Activated CD4-positive, alpha-beta T cell treated with anti-CD3 and anti-CD28 coated beads, Interleukin-2, amount 50 U/mL, for 24 hours (primary cell): ENCODE measurements around the gene OGG1.
"Not testable (repeated sequence)": the region's sequence is repeated elsewhere in the genome, so short reads cannot be mapped to it uniquely, and the experiment has no call there.

ENCODE experiments used
- DNase-seq, 2 donors: peaks; one replicate each; pipeline ENCODE4 v3.0.0-alpha.2; 2020; ENCODE audit warnings: low read depth in 1 of 2, low spot score in 1 of 2

Gene OGG1

GRCh38 chr3:9760779-9761505 lies 11.2 kb downstream of the OGG1 start:
- no peak for DNase-seq

DNA sequence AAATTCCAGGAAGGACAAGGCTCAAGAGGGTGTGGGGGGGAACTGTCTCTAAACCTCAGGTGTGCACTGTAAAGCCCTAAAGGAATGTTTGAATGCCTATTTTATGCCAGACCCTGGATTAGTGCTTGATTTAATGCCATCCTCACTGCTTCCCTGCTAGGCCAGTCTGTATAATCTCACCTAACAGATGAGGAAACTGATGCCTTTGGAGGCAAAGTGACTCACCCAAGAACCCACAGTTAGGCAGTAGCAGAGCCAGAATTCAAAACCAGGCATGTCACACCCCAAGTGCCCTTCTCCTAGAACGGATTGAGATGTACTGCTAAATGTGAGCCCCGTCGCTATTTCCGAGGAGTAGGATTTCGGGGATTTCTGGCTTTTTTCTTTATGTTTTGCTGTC lies 12.2 kb downstream of the OGG1 start:
- DNase-seq = no peak

- DNase-seq = no peak
Observed at GRCh38 chr3:9762871-9763270, 13.1 kb downstream of the OGG1 start.

DNA sequence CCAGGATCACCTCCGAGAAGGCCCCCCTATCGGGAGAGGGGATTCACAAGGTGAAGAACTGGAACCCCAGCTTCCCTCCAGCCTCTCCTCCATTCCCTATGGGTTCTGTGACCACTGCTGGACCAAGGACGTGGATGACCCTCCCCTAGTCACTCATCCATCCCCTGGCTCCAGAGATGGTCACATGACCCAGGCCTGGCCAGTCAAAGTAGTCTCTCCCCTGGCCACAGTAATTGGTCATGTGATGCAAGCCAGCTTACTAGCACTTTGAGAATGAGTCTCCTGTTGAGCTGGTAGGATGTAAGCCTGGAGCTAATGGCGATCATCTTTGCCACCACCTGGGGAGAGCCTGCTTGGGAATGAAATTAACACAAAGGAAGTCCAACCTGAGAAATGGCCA lies 16.1 kb downstream of the OGG1 start:
- DNase-seq = no peak

- DNase-seq = no peak
Observed at GRCh38 chr3:9767418-9767817, 17.7 kb downstream of the OGG1 start.

DNA sequence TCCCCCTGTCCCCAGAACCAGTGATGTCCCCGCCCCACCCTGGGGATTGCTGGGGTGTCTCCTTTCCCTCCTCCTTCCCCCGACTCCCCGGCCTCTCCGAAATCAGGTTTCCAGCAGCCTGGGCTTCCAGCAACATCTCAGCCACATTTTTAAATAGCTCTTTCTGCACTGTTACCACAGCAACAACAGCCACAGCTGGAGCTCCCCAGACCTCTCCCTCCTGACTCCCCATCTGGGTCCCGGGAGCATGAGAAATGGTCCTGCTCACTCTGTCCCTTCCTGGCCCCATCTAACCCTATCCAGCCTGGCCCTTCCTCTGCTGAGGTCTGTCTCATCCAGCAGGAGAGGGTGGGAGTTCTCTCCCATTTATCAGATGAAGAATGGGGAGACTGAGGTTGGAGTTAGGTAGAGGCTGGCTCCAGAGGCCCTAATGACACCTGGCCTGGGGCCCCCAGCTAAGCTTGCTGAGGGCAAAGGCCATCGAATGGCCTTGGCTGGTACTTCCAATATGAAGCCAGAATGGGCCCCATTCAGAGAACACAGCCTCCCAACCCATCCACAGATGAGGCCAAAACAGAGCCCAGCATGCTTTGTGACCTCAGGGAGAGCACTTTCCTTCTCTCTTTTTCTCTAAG lies 18.5 kb downstream of the OGG1 start:
- DNase-seq = no peak

DNA sequence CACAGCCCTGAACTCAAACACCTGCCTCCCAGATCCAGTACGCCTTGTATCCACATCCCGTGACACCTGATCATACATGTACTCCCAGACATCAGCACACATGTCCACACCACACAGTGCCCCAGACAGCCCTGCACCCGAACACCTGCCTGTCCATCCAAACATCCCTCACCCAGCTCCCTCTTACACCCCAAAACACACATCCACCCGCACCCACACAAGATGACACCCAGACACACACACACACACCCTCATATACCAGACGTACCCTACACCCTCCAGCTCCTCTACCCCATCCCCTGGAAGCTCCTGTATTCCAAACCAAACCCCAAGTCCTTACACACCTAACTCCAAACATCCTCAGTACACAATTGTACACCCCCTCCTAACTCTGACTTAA lies 19.3 kb downstream of the OGG1 start:
- no peak for DNase-seq

DNA sequence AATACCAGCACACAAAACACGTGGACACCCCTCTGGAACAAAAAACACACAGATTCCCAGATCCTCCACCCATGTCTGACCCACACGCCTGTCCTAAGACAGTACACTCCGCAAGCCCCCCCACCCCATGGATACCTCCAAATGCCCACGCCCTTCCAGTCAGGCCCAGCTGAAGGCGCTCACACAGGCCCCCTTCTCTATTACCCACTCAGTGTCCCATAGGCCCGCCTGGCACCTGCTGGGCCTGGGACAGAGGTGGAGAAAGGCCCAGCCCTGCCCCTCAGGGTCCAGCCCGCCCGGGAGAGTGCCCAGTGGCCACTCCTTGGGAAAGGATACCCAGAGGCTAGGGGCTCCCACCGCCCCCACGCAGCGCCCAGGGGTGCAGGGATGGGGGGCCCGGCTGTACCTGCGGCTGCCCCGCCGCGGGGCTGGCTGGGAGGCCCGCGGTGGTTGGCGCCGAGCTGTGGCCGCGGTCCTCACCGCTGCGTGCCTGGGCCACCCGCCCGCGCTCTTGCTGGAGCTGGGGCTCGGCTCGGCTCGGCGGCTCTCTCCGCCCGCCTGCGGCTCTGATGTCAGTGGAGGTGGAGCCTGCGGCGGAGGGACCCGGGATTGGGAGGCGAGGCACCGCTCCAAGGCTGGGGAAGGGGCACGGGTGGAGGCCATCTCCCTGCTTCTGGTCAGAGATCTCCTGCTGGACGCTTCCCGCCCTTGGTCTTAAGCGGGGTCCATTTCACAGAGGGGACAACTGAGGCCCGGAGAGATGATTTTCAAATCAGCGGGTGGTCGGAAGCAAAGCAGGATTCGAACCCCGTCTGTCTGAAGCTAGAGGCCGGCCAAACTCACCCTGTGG lies 19.9 kb downstream of the OGG1 start, which contains the start of gene CAMK1:
Gene CAMK1, minus strand, starts transcription at position 522 of the 850 bp plus-strand sequence. CDS start 2,198 bp downstream, outside the sequence.
- DNase-seq = no peak

GRCh38 chr3:9770276-9770812 lies 20.6 kb downstream of the OGG1 start:
- no peak for DNase-seq

DNA sequence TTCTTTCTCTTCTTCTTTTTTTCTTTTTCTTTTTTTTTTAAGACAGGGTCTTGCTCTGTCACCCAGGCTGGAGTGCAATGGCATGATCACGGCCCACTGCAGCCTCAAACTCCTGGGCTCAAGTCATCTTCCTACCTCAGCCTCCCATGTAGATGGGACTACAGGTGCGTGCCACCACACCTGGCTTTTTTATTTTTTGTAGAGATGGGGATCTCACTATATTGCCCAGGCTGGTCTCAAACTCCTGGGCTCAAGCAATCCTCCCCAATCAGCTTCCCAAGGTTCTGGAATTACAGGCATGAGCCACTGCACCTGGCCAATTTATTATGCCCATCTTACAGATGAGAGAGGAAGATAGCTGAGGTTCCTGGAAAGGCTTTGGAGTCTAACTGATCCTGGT lies 21.3 kb downstream of the OGG1 start:
- DNase-seq = not testable (repeated sequence)

DNA sequence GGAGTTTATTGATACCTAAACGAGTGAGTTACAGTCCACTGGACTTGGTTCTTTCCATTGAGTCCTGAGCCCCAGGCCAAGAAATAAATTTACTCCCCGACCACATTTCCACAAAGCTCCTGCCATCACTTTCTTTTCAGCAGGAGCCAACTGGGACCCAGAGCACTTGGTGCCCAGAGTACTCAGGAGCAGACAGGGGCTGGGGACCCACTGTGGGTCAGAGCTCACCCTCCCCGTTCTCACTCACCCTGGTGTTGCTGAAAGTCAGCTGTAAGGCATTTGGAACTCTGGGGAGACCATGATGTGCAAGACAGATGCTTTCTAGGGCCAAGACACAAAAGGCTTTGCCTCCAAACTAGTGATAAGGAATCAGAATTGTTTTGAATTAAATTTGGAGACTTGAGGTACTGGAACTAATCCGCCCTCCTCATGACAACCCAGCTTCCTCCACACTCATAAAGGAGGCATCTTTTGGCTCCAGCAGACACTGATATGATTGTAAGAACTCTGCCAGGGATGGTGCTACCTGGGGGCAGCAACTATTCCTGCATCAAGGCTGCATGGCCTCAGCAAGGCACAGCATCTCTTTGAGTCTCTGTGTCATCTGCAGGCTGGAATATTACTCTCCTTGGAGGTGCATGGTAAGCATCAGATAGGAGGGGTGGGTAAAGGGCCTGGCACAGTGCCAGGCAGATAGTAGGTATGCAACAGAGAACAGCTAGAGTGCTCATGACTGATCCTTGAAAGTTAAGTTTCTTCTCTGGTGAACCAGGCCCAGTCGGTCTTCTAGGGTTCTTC lies 27.3 kb downstream of the OGG1 start:
- DNase-seq = no peak

DNA sequence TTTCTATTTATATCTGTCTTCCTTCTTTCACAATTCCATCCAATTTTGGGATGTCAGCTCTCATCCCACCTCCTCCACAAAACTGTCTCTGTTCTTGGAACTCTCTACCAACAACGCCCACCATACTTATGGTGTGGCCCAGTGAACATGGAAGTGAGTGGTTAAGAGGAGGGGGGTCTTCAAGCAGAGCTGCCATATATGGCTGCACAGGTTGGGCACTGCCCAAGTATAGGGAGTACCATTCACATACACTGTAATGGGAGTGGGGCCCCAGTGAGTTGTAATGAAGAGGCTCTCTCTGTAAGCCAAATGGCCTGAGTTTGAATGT lies 27.9 kb downstream of the OGG1 start:
- DNase-seq = no peak

- DNase-seq = peak in 1 of 2 donors; percentile 76
Observed at GRCh38 chr3:9778143-9779074, 28.7 kb downstream of the OGG1 start.

DNA sequence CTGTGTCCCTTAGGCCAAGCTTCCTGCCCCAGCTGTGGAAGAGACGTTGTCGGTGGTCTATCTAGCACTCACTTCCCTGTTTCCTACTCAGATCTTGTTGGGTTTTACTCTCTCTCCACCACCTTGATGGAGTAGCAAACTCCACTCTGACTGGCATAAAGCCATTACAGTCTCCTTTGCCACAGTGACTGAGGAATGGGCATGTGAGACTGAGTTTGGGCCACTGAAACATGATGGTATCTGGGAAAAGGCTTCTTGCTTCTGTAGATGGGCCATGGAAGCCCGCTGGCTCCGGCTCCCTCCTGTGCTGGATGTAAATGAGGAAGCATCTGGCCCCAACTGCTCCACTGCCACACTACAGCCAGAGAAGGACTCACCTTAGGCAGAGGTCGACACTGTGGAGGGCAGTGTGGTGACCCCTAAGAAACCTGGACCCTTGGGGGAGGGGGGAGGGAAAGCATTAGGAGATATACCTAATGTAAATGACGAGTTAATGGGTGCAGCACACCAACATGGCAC lies 29.4 kb downstream of the OGG1 start:
- no peak for DNase-seq

GRCh38 chr3:9779721-9780457 lies 30.1 kb downstream of the OGG1 start:
- no peak for DNase-seq

DNA sequence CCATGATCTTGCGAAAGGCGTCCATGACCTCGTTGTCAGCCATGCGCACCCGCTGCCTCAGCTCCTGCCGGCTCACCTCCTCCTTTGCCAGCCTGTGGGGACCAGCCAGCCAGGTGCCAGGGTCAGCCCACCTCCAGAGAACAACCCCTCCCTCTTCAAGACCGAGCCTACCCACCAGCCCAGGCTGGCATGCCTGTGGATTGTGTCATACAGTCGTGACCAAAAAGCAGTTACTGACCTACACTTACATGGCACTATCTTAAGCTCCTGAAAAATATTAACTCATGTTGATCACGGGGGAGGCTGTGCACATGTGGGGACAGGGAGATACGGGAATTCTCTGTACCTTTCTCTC lies 30.7 kb downstream of the OGG1 start:
- no peak for DNase-seq

DNA sequence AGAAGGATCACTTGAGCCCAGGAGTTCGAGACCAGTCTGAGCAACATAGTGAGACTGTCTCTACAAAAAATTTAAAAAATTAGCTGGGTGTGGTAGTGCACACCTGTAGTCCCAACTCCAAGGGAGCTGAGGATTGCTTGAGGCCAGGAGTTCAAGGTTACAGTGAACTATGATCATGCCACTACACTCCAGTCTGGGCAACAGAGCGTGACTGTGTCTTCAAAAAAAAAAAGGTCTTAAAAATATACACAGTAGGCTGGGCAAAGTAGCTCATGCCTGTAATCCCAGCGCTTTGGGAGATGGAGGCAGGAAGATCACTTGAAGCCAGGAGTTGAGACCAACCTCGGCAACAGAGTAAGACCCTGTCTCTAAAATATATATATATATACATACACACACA lies 31.2 kb downstream of the OGG1 start:
- DNase-seq = no peak

- no peak for DNase-seq
Observed at GRCh38 chr3:9781551-9781950, 31.8 kb downstream of the OGG1 start.

GRCh38 chr3:9781978-9782603 lies 32.3 kb downstream of the OGG1 start:
- DNase-seq = no peak
